HepG2 (cell line): ENCODE data around the gene PRKN.

Experiments
- POLR2A ChIP-seq, 2 experiments: IDR thresholded peaks; 2 replicates each; pipeline ENCODE4 v1.6.1; 2011; ENCODE audit warnings: low read depth in 2 of 2, low read length in 2 of 2, mild to moderate bottlenecking in 1 of 2, moderate library complexity in 1 of 2; ENCODE audit not compliant: insufficient read depth in 1 of 2
- RAD21 ChIP-seq: fragments of 450-650 bp; formaldehyde crosslinking; IDR thresholded peaks from 2 replicates; pipeline ENCODE4 v1.5.0; 2020; ENCODE audit warnings: mild to moderate bottlenecking
- SIN3A ChIP-seq: IDR thresholded peaks from 2 replicates; pipeline ENCODE4 v1.6.1; 2011; ENCODE audit warnings: low read depth, mild to moderate bottlenecking, control low read depth, low read length, borderline replicate concordance
- STAT5B ChIP-seq: sonication (generic); formaldehyde crosslinking; IDR thresholded peaks from 2 replicates; pipeline ENCODE4 v1.4.0; 2020; ENCODE audit warnings: missing genetic modification reagents
- ZNF329 ChIP-seq: sonication (generic); formaldehyde crosslinking; IDR thresholded peaks from 2 replicates; pipeline ENCODE4 v1.9.0; 2021; ENCODE audit warnings: low read depth, mild to moderate bottlenecking, missing genetic modification reagents
- ZNF891 ChIP-seq: sonication (generic); formaldehyde crosslinking; IDR thresholded peaks from 2 replicates; pipeline ENCODE4 v1.5.0; 2020; ENCODE audit warnings: mild to moderate bottlenecking, missing genetic modification reagents
- TF ChIP-seq, protein P1 (sequence below): sonication (generic); formaldehyde crosslinking; IDR thresholded peaks from 2 replicates; pipeline ENCODE4 v1.5.0; 2020; ENCODE audit warnings: missing genetic modification reagents
- TF ChIP-seq, protein P2 (sequence below): sonication (generic); formaldehyde crosslinking; IDR thresholded peaks from 2 replicates; pipeline ENCODE4 v1.5.0; 2020; ENCODE audit warnings: mild to moderate bottlenecking, missing genetic modification reagents, moderate library complexity

DNA sequence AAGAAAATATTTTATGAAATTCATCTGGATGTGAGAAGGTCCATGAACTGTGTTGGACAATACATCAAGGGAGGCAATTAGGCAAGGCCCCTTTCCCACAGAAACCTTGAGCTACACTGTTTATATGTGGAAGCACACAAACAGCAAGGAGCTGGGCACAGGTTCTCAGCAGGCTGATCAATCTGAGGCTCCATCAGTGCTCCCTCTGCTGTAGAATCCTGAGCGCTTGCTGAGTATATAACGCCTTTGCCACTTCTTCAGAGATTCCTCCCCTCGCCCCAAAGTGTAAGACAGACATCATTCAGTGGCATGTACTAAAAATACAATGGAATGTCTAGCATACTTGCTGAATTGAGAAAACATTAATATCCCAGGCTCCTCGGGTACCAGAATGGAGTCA is 146.9 kb downstream of the PRKN start:
- TF ChIP-seq, protein P1, sequence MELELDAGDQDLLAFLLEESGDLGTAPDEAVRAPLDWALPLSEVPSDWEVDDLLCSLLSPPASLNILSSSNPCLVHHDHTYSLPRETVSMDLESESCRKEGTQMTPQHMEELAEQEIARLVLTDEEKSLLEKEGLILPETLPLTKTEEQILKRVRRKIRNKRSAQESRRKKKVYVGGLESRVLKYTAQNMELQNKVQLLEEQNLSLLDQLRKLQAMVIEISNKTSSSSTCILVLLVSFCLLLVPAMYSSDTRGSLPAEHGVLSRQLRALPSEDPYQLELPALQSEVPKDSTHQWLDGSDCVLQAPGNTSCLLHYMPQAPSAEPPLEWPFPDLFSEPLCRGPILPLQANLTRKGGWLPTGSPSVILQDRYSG (CRISPR knock-in tag): no peak
- TF ChIP-seq SIN3A (no peak), STAT5B (no peak), POLR2A (IDR thresholded peaks at IDR 0.05; ENCODE audit: insufficient read depth in 1 of 2, low read depth in 2 of 2, low read length in 2 of 2) (no peak), ZNF891 (no peak), RAD21 (CRISPR knock-in tag) (no peak), ZNF329 (CRISPR knock-in tag) (no peak)
- TF ChIP-seq, protein P2, sequence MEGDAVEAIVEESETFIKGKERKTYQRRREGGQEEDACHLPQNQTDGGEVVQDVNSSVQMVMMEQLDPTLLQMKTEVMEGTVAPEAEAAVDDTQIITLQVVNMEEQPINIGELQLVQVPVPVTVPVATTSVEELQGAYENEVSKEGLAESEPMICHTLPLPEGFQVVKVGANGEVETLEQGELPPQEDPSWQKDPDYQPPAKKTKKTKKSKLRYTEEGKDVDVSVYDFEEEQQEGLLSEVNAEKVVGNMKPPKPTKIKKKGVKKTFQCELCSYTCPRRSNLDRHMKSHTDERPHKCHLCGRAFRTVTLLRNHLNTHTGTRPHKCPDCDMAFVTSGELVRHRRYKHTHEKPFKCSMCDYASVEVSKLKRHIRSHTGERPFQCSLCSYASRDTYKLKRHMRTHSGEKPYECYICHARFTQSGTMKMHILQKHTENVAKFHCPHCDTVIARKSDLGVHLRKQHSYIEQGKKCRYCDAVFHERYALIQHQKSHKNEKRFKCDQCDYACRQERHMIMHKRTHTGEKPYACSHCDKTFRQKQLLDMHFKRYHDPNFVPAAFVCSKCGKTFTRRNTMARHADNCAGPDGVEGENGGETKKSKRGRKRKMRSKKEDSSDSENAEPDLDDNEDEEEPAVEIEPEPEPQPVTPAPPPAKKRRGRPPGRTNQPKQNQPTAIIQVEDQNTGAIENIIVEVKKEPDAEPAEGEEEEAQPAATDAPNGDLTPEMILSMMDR (CRISPR knock-in tag): no peak
